Stimulated activated CD8-positive, alpha-beta memory T cell treated with anti-CD3 and anti-CD28 coated beads, Interleukin-2, amount 100 ng/mL, for 48 hours (primary cell): ENCODE results near the gene AMFR.

Experiments
- DNase-seq, 2 donors: peaks; one replicate each; pipeline ENCODE4 v3.0.0-alpha.2; 2020; ENCODE audit warnings: low read depth in 2 of 2

AMFR gene

GRCh38 chr16:56362706-56363105, 62.6 kb downstream of the AMFR start:
- no peak for DNase-seq

- DNase-seq = no peak
Observed at GRCh38 chr16:56362057-56362655, 63.2 kb downstream of the AMFR start.

GRCh38 chr16:56360117-56361008, 65.0 kb downstream of the AMFR start:
- DNase-seq = no peak

- no peak for DNase-seq
Observed at GRCh38 chr16:56357765-56358322, 67.5 kb downstream of the AMFR start.

DNA sequence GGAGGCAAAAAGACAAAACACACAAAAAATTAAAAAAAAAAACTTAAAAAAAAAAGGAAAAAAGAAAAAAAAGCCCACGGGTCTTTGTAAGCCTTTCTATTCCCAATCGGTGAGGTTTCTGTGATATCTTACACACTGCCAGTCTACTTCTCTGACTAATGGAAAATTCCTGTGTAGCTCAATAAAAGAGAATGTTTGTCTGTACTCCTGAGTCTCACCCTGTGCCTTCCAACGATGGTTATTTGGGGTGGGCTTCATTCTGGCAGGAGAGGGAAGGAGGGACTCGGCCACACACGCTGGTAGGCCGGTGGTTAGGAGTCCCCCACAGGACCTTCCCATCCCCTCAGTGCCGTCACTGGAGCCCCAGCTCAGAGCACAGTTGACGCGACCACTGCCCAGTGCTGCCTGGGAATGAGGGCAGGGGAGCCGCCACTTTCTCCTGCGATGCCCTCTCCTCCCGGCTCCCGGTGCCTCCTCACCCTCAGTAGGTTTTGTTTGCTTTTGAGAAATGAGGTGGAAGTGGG, 68.0 kb downstream of the AMFR start:
- no peak for DNase-seq

DNA sequence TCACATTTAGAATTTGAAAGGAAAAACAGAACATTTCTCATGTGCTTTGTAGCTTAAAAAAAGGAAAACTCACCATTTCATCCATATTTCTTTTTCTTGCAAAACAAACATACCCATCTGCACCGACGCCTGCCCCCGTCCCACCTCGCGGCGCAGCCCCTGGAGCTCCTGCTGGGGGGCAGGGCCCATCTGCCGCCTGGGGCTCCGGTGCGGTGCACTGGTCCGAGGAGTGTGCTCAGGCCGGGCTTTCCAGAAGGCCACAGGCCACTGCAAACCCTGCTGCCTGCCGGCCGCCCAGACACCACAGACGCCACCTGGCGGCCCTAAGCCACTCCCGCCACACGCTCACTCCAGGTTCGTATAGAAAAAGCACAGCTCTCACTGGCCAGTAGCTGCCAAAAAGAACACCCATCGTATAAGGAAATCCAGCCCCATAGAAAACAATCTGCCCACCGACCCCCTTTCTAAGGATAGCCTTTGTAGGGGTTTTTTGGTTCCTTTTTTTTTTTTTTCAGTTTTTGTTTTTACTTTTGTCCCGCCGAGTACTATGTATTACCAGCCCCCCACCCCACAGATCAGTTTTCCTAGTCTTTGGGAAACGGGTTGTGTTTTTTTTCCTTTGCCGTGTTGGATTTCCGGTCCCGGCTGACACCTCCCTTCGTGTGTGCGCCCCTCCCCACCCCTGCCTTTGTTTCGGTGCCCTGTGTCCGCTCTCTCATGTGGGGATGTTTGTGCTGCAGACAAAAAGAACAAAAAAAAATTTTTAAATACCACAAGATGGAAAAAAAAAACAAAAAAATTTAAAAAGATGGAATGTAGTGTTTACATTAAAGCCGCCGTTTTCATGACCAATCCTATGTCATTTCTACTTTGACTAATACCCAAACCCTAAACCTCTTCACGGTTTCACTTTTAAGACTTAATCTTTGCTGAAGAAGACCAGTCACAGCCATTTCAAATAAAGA, 68.8 kb downstream of the AMFR start:
- DNase-seq = peak; percentile 39 to 42

DNA sequence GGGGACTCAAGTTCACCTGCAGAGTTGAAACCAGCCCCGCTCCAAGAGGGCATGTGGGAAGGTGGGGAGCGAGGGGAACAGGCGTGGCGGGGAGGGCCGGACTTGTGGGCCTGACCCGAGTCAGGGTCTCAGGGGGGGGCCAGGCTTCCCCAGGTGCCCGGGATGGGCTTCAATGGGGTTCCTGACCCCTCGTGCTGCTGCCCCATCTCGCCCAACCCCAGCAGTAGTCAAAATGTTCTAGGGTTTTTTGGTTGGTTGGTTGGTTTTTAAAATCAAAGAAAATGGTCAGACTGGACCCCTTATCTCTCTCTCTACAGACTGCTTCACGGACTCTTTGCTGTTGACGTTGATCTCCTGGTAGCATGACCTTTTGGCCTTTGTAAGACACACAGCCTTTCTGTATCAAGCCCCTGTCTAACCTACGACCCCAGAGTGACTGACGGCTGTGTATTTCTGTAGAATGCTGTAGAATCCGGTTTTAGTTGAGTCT, 69.5 kb downstream of the AMFR start:
- DNase-seq = no peak

- no peak for DNase-seq
Observed at GRCh38 chr16:56355221-56355620, 70.1 kb downstream of the AMFR start.

DNA sequence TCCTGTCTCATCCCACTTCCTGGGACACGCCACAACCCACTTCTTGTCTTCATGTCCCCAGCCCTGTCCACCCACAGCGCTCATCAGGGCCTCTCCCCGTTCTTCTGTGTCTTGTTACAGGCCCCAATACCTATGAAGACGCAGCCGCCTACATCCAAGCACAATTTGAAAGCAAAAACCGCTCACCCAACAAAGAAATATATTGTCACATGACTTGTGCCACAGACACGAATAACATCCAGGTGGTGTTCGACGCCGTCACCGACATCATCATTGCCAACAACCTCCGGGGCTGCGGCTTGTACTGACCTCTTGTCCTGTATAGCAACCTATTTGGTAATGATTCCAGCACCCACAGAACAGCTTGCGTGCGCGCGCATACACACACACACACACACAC, 70.6 kb downstream of the AMFR start:
- no peak for DNase-seq

DNA sequence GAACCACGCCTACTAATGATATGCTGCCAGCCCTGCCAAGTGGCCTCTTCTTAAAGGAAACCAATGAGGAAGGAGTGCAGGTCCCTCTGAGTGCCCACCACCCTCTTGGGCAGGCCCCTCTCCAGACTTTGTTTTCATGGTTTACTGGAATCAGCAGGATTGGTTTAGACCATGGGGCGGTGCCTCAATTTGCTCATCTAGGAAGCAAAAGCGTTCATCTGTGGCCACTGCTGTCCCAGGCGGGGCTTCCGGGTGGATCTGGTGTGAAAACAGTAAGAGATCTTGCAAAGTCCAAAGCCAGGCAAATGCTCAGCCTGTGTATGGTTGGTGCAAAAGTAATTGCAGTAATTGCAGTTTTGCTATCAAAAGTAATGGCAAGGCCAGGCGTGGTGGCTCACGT, 71.3 kb downstream of the AMFR start:
- DNase-seq = no peak

DNA sequence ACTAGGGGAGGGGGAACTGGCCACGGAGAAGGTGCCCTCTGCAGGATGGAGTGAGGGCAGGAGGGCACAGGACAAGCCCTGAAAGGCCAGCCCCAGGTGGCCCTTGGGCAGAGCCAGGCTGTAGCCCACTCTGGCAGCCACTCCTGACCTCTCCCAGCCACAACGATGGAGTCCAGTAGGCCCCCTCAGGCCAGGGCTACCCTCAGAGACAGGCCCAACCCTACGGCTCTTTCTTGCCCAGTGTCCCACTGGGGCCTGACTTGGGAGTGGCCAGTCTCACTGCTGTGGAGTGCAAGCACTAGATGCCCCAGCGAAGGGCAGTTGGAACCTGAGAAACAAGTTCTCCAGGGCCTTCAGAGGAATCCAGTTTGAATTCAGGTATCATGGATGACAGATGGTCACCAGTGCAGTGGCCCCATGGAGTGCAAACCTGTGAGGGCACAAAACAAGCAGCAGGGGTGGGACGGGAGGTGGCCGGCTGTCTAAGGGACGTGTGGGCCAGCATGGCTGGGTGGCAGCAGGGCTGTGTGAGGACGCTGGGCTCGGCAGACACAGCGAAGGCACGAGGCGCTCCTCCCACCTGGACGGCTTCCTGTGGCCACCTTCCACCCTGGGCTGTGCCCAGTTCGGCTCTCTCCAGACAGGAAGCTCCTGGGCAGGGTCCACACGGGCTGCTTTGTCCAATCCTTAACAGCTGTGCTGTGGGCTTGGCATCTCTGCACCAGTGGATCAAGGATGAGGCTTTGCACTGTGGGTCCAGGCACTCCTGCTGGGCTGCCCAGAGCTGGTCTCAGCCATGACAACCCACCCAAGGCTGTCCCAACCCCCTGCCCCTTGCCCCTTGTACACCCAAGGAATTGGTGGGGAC, 72.1 kb downstream of the AMFR start:
- no peak for DNase-seq

- no peak for DNase-seq
Observed at GRCh38 chr16:56352351-56353053, 72.8 kb downstream of the AMFR start.

GRCh38 chr16:56351481-56351880, 73.9 kb downstream of the AMFR start:
- no peak for DNase-seq

GRCh38 chr16:56350491-56351405, 74.6 kb downstream of the AMFR start:
- no peak for DNase-seq

GRCh38 chr16:56349711-56350161, 75.6 kb downstream of the AMFR start:
- no peak for DNase-seq

DNA sequence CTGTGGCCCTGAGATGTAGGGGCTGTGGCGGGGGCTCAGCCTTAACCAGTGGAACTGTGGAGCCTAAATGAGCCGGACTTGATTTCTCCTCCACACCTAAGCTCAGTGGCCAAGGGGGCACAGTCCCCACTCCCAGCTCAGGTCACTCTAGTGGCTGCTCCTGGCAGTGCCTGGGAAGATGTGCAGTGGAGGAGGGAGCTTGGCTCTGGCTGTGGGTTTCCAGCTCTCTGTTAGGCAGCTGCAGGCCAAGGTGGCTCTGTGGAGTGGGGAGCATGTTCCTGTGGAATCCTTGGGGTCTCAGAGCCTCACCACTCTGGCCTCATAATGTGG, 76.3 kb downstream of the AMFR start:
- DNase-seq = no peak

DNA sequence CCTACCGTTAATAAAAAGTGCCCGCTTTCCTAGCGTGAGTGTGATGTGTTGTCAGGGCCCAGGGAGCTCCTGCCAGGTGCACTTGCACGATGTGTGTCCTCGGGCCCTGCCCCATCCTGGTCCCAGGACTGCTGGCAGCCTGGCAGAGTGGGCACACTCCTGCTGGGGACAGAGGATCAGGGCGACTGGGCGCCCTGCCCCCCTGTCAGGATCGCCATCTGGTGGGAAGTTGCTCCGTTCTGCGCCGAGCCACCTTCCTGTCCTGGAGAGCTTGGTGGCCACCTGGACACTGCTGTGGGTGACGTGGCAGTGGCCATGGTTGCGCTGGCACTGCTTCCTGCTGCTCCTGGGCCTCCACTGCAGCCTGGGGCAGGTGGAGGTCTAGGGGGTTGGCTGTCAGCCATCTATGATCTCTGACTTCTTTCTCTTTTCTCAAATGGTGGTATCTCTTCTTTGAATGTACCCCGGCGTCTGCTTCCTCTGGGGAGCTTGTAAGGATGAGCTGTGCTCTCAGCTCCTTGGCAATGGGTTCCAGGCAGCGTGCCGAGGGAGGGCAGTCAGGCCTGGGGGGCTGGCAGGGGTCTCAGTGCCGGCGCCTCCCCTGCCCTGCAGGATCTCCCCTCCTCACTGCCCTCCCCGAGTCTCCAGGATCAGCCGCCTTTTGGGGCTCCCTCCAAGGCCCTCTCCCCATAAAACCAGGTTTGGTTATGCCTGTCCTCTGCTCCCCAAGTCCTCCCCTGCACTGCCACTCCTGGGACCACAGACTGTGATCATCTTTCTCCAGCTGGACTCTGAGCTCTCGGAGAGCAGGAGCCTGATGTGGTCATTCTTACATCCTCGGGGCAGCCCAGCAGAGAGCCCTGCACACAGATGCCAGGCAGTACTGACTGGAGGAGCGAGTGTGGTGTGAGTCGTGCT, 76.9 kb downstream of the AMFR start:
- no peak for DNase-seq

GRCh38 chr16:56347670-56348069, 77.7 kb downstream of the AMFR start:
- no peak for DNase-seq
